T-helper 1 cell treated with Interleukin-12 subunit alpha and Interleukin-12 subunit beta and Interleukin-4 antibody, amounts not matched to agents 30 ng/mL and 1 ng/mL, for 36 hours (primary cell): Measurements from ENCODE around the gene AKAP13. TPM values are rescaled to one million over a fixed set of nuclear protein-coding genes. Genes with fewer than 3 reads are reported as not detected.

Experiments used
- intact Hi-C: fragments of 100-400 bp; cut with micrococcal nuclease; formaldehyde crosslinking; loops from one replicate; pipeline ENCODE4 v1.15.1; 2024
- total RNA-seq: library from RNA; stranded (reverse); gene quantifications from 2 replicates; pipeline ENCODE4 v1.2.3, GENCODE V29; 2022

AKAP13 gene
- total RNA-seq, 1 donor from 2014 or later: 184 TPM

- intact Hi-C loops: no loop called here
These were observed 90.3 kb downstream of the AKAP13 start for GRCh38 chr15:85470563-85471271.

GRCh38 chr15:85472349-85472748, 91.9 kb downstream of the AKAP13 start:
- intact Hi-C loops: no loop called here

GRCh38 chr15:85473455-85473854, 93.1 kb downstream of the AKAP13 start:
- intact Hi-C loops: no loop called here

GRCh38 chr15:85474700-85475316, 94.4 kb downstream of the AKAP13 start:
- intact Hi-C loops: no loop called here

- intact Hi-C loops: no loop called here
These were observed 94.9 kb downstream of the AKAP13 start for GRCh38 chr15:85475317-85475701.

GRCh38 chr15:85475711-85476110, 95.3 kb downstream of the AKAP13 start:
- intact Hi-C loops: no loop called here

- intact Hi-C loops: no loop called here
These were observed 96.7 kb downstream of the AKAP13 start for GRCh38 chr15:85477061-85477460.

GRCh38 chr15:85477730-85478129, 97.3 kb downstream of the AKAP13 start:
- intact Hi-C loops: no loop called here

GRCh38 chr15:85479071-85479647, 98.8 kb downstream of the AKAP13 start:
- intact Hi-C loops: no loop called here

GRCh38 chr15:85480923-85481322, 100.5 kb downstream of the AKAP13 start:
- intact Hi-C loops: loop anchor here (5.0 to 10.0 kb wide), 3 partner anchors 64 to 144 kb away; no protein-coding TSS in a partner anchor

- intact Hi-C loops: loop anchor here (5.0 to 10.0 kb wide), 3 partner anchors 63 to 143 kb away; no protein-coding TSS in a partner anchor
These were observed 101.1 kb downstream of the AKAP13 start for GRCh38 chr15:85481543-85481942.

GRCh38 chr15:85482894-85483293, 102.5 kb downstream of the AKAP13 start:
- intact Hi-C loops: loop anchor here (5.0 to 10.0 kb wide), 3 partner anchors 62 to 142 kb away; no protein-coding TSS in a partner anchor

GRCh38 chr15:85483955-85484354, 103.6 kb downstream of the AKAP13 start:
- intact Hi-C loops: loop anchor here (5.0 to 10.0 kb wide), 3 partner anchors 61 to 141 kb away; no protein-coding TSS in a partner anchor

GRCh38 chr15:85484923-85485322, 104.5 kb downstream of the AKAP13 start:
- intact Hi-C loops: loop anchor here (5.0 to 10.0 kb wide), 5 partner anchors 60 to 302 kb away; no protein-coding TSS in a partner anchor

- intact Hi-C loops: loop anchor here (1.0 to 10.0 kb wide), 10 partner anchors 19 to 354 kb away; no protein-coding TSS in a partner anchor
These were observed 105.7 kb downstream of the AKAP13 start for GRCh38 chr15:85485956-85486567.

- intact Hi-C loops: loop anchor here (2.0 to 10.0 kb wide), 5 partner anchors 17 to 300 kb away; no protein-coding TSS in a partner anchor
These were observed 107.4 kb downstream of the AKAP13 start for GRCh38 chr15:85487796-85488195.

GRCh38 chr15:85488997-85489396, 108.6 kb downstream of the AKAP13 start:
- intact Hi-C loops: loop anchor here (5.0 to 10.0 kb wide), 4 partner anchors 56 to 298 kb away; no protein-coding TSS in a partner anchor

GRCh38 chr15:85489773-85490493, 109.5 kb downstream of the AKAP13 start:
- intact Hi-C loops: loop anchor here (5.0 to 10.0 kb wide), 4 partner anchors 55 to 297 kb away; no protein-coding TSS in a partner anchor

- intact Hi-C loops: no loop called here
These were observed 110.5 kb downstream of the AKAP13 start for GRCh38 chr15:85490856-85491255.

- intact Hi-C loops: no loop called here
These were observed 111.3 kb downstream of the AKAP13 start for GRCh38 chr15:85491691-85492090.

- intact Hi-C loops: no loop called here
These were observed 112.0 kb downstream of the AKAP13 start for GRCh38 chr15:85492406-85492805.
